ENCODE results near the gene SLC51B.
"Not testable (repeated sequence)": the region's sequence is repeated elsewhere in the genome, so short reads cannot be mapped to it uniquely, and the experiment has no call there.

The SLC51B gene

GRCh38 chr15:65044724-65045481, at the start of gene SLC51B:
SLC51B (plus strand) TSS chr15:65045387; CDS start chr15:65050005, 4,618 bp downstream.
- no peak for DNase-seq

- no peak for DNase-seq
Observed at GRCh38 chr15:64997066-64997465, 48.1 kb upstream of the SLC51B start.

GRCh38 chr15:64997745-64998375, 47.3 kb upstream of the SLC51B start:
- DNase-seq = no peak

DNA sequence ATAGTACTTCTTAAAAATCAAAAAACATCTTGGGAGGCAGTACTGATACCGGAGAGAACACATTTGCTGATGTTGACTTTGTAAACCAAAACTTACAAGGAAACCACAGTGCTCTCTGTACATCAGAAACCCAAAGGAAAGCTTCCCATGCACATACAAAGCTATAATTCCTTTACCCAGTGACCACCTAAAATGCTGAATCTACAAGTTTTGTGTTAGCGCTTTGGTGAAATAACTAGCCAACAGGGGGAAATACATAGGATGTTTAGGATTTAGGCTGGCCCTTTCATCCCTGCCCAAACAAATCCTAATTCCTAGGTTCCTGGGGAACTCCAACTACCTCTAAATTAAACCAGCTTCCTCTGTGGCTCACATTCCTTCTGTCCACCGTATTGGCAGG, 40.2 kb upstream of the SLC51B start:
- no peak for DNase-seq

DNA sequence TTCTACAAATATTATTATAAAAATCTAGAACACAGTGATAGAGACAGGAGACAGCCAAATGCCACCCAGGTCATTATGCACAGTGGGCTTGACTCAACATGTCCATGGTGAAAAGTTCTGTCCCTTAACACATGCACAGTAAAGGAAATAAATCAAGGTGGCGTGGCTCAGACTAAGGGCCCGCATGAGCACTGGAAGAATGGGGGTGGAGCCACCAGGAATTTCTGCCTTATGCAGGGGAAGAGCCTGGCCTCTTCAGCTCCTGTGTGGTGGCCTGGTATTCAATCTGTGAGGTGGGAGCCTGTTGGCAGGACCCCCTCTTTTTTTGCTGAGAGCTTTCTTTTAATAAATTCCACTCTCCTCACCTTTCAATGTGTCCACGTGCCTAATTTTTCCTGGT, 38.3 kb upstream of the SLC51B start:
- no peak for DNase-seq

DNA sequence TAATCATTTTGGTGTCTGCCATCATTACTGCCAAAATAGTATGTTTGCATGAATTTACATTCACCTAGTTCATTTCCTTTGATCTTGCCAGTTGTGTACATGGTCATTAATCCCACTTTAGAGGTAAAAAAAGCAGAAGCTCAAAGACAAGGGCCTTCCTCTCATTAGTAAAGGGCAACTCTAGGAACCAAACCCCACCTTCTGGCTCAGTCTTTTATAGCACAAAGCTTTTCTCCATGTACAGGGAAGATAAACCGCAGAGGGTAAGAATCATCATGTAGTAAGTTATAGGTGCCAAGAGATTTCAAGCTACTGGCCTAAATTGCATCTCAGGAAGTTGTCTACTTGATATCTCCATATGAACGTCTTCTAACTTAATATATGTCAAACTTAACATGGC, 36.2 kb upstream of the SLC51B start:
- no peak for DNase-seq

- DNase-seq = not testable (repeated sequence)
Observed at GRCh38 chr15:65011198-65011597, 34.0 kb upstream of the SLC51B start.

DNA sequence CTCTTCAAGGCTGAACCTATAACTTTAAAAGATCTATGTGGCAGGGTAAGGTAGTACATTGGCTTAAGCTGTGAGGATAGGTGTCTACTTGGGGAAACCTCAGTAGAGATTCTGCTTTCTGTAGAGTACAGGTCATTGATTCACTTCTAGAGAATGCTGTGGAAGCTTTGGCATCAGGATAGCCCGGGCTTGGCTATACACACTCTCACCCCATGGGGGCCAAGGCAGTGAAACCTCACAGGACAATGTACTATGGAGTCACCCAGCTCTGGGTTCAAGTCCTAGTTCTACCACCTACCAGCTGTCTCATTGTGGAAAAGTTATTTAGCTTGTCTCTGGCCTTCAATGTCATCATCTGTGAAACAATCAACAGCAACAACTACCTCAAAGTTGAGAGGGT, 24.8 kb upstream of the SLC51B start:
- no peak for DNase-seq

GRCh38 chr15:65021488-65021887, 23.7 kb upstream of the SLC51B start:
- DNase-seq = no peak

DNA sequence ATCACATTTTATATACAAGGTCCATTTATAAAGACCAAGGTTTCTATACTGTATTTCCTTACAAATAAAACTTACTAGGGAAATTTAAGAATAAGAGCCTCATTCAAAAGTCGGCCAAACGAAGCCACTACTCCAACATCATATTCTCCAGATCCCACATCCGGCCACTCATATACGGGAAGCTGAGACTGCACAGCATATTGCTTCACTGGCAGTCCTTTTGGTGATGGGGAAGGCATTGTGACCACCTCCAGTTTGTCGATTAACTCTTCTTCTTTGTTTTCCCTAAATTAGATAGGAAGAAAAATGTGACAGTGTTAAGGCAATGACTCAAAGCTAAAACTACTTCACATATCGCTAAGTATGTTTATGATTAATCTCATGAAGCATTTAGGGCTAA, 18.4 kb upstream of the SLC51B start:
- DNase-seq = no peak

DNA sequence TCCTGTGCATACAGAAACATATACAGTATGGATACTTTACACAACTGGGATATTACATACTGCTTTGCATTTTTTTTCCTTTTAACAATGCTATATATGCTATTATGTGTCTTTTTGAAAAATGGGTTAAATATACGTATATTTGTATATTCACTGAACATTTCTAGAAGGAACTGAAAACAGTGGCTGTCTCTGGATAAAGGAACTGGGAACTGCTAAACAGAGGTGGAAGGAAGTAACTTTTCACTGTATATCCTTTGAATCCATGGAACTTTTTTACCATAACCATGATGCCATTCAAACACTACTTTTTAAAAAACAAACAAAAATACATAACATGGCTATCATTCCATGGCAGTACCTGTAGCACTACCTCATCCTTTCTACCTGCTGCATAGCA, 17.6 kb upstream of the SLC51B start:
- DNase-seq = no peak

- DNase-seq = no peak
Observed at GRCh38 chr15:65028338-65028737, 16.8 kb upstream of the SLC51B start.

DNA sequence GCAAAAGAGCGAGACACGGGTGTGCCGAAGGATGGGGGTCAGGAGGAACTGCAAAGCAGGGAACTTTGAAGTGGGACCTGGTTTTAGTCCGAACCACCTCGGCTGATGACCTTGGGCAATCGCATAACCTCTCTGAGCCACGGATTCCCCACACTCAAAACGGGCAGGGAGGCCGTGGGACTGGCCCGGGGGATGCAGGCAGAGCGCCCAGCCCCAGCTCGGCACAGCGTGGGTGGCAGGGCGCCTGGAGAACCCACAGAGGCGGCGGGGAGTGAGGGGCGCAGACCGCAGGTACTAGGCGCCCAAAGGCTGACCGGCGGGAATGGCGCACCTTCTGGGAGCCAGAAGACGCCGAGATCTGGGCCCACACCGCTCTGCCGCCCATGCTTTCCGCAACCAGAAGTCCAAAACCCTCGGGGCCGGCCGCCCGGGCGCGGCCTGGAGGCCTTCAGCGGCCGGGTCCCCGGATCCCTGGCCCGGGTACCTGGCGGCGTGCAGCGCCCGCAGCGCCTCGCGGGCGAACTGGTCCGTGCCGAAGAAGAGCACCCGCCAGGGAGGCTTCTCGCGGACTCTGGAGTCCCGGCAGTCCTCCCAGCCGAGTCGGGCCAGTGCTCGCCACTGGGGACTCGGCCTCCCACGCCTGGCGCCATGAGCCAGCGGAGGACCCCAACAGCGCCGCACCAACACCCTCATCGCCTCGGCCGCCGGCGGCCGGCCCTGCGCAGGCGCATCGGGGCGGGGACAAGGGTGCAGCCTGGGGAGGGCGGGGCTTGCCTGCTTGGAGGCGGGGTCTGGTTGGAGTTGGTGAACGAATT, 16.1 kb upstream of the SLC51B start, which contains the start of gene MTFMT:
Gene MTFMT, minus strand, starts transcription at position 719 of the 815 bp plus-strand sequence. Its CDS starts 26 bp downstream, at position 693.
- peak; percentile 59 for DNase-seq

GRCh38 chr15:65029736-65030208, 15.4 kb upstream of the SLC51B start:
- DNase-seq = no peak

DNA sequence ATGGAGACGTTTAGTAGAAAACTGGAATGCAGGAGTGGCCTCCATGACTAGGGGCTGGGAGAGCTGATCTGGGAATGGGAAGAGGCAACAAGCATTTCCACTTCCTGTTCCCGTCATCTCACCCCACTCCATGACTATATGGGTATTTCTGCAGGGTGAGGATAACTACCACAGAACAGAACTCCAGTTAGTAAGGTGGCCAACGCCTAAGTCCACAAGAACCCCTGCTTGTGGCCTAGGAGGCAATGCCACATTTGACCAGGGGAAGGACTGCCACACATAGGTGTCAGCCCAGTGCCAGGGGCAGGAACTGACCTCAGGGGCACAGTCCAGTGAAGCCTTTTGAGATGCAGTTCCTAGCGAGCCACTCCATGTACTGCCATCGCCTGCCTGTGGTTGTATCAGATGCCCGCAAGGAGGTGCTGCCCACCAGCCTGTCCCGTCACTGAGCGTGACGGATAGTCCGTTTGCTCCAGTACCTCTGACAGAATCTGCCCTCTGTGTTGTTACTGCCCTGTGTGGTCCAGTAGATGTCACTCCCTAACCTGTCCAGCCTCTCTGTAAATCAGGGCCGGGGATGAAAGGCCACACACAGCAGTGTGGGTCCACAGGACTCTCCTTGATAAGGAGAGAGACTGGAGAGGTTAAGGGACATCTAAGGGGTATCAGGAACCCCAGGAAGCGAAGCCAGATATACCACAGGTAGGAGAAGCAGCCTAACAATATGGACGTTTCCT, 12.2 kb upstream of the SLC51B start:
- DNase-seq = peak; percentile 27

DNA sequence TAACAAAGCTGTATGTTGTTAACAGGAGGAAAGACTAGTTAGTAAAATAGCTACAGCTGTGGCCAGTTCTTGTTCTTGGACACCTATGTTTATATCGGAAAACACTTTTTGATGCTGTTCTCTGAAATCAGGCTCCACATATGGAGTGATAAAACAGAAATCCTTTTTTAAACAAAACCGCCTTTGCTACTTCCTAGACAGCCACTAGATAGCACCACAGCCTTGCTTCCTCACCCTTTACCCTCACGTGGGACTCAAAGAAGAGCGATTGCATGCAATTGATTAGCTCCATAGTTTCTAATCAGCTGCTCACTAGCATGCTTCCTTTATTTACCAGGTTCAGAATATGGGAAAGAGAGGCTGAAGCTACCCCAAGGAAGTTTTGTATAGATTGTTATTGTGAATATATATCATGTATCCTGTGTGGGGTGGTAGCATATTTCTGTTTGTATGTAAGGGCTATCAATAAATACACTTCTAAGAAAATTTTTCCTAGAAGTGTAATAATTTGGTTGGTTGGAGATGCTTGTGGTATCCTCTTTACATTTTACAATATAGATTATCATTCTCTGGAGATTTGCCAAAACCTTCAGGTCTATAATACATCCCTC, 11.4 kb upstream of the SLC51B start:
- DNase-seq = peak; percentile 38

DNA sequence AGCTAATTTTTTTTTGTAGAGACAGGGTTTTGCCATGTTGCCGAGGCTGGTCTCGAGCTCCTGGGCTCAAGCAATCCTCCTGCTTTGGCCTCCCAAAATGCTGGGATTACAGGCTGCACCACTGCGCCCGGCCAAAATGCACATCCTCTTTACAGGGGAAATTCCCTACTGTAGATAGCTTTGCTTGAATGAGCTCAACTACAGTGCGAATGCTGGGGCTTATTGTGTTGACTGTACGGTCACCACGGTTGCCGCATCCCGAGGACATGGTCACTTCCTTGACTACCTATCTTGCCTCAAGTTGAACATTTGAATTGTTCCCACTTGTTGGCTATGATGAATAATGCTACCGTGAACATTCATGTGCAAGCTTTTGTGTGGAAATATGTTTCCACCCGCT, 10.5 kb upstream of the SLC51B start:
- no peak for DNase-seq

GRCh38 chr15:65037309-65037708, 7.9 kb upstream of the SLC51B start:
- DNase-seq = no peak

GRCh38 chr15:65038428-65038827, 6.8 kb upstream of the SLC51B start:
- DNase-seq = no peak

DNA sequence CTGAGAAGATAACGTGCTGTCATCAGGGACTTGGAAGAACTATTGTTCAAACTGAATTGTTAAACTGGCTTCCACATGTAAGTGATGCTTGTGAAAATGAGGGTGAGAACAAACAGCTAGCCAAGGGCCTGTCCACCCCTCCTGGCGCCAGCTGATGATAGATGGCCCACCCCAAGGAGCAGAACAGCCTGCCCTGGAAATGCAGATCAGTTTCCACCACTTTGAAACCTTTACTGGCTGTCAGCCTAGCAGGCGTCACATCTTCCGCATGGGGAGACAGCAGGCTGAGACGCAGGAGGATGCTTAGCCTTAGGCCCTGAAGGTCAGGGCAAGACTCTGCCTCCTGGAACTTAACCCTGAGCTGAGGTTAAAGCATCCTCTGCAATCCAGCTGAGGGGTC, 6.4 kb upstream of the SLC51B start:
- DNase-seq = no peak

- DNase-seq = no peak
Observed at GRCh38 chr15:65040461-65040860, 4.7 kb upstream of the SLC51B start.

DNA sequence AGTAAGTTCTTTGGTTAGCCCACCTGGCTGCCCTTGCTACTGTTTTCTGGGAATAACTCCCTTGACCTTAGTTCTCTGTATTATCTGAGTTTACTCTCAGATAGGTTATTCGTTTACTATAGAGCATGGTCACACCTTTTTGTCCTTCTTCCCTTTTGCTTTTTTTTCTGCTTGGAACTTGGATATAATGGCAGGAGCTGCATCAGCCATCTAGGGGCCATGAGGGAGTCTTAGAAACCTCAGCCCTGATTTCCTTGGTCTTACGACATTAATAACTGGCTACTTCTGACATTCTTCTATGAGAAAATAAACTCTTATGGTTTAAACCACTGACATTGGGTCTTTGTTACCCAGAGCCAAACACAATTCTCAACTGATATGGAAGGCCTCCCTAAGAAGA, 3.4 kb upstream of the SLC51B start:
- DNase-seq = no peak
